OCI-LY1 (cell line): ENCODE results near the gene ADAMTS10.

Experiments used
- H2AFZ ChIP-seq: fragments of 200-600 bp; sonication (generic), shearing (Covaris generic); 2 replicates; pipeline ENCODE4 v1.6.0; 2014; ENCODE audit warnings: antibody characterized with exemption, mild to moderate bottlenecking, low read length
- H3F3A ChIP-seq: fragments of 200-600 bp; sonication (generic), shearing (Covaris generic); 2 replicates; pipeline ENCODE4 v1.6.0; 2014; ENCODE audit warnings: mild to moderate bottlenecking, antibody characterized with exemption, low read length, moderate library complexity; ENCODE audit not compliant: insufficient read depth
- H3K27ac ChIP-seq: fragments of 200-600 bp; sonication (generic); 2 replicates; pipeline ENCODE4 v1.5.1; 2014; ENCODE audit warnings: low read length, mixed run types, mild to moderate bottlenecking, low read depth; ENCODE audit not compliant: poor library complexity, severe bottlenecking
- H3K27me3 ChIP-seq: fragments of 200-600 bp; sonication (generic); 2 replicates; pipeline ENCODE4 v1.6.0; 2014; ENCODE audit warnings: antibody characterized with exemption, mild to moderate bottlenecking, low read length, moderate library complexity; ENCODE audit not compliant: insufficient read depth
- H3K36me3 ChIP-seq: fragments of 200-600 bp; sonication (generic); 2 replicates; pipeline ENCODE4 v1.6.1; 2014; ENCODE audit warnings: mild to moderate bottlenecking, antibody characterized with exemption, low read length, moderate library complexity, mixed read lengths; ENCODE audit not compliant: insufficient read depth
- H3K4me1 ChIP-seq: fragments of 200-600 bp; sonication (generic); 2 replicates; pipeline ENCODE4 v1.5.1; 2014; ENCODE audit warnings: mild to moderate bottlenecking, low read length, moderate library complexity; ENCODE audit not compliant: insufficient read depth, severe bottlenecking
- H3K4me2 ChIP-seq: fragments of 200-600 bp; sonication (generic), shearing (Covaris generic); 2 replicates; pipeline ENCODE4 v1.6.1; 2014; ENCODE audit warnings: low read length
- H3K4me3 ChIP-seq: fragments of 200-600 bp; sonication (generic); 2 replicates; pipeline ENCODE4 v1.5.1; 2014; ENCODE audit warnings: low read length, low read depth, mild to moderate bottlenecking, mixed read lengths; ENCODE audit not compliant: poor library complexity, severe bottlenecking
- H3K79me2 ChIP-seq: fragments of 200-600 bp; shearing (Covaris generic); 2 replicates; pipeline ENCODE4 v1.6.1; 2016; ENCODE audit warnings: mixed run types, low read length, mixed read lengths; ENCODE audit not compliant: insufficient read depth
- H3K9ac ChIP-seq: fragments of 200-600 bp; sonication (generic), shearing (Covaris generic); 2 replicates; pipeline ENCODE4 v1.6.1; 2014; ENCODE audit warnings: mild to moderate bottlenecking, low read length, mixed read lengths
- H3K9me2 ChIP-seq: fragments of 200-600 bp; sonication (generic), shearing (Covaris generic); 2 replicates; pipeline ENCODE4 v1.6.1; 2014; ENCODE audit warnings: low read depth, mild to moderate bottlenecking, low read length, mixed read lengths
- H3K9me3 ChIP-seq: fragments of 200-600 bp; shearing (Covaris generic); 2 replicates; pipeline ENCODE4 v1.6.1; 2014; ENCODE audit warnings: low read length, mixed read lengths
- H4K20me1 ChIP-seq: fragments of 200-600 bp; sonication (generic), shearing (Covaris generic); 2 replicates; pipeline ENCODE4 v1.6.0; 2016; ENCODE audit warnings: mild to moderate bottlenecking, low read length; ENCODE audit not compliant: insufficient read depth
- EZH2 ChIP-seq: fragments of 200-600 bp; sonication (generic), shearing (Covaris generic); IDR thresholded peaks from 2 replicates; pipeline ENCODE4 v1.8.0; 2017; ENCODE audit warnings: borderline replicate concordance, mixed run types, mild to moderate bottlenecking, antibody characterized with exemption, low read length, moderate library complexity, mixed read lengths
- TF ChIP-seq, protein P1 (sequence below): fragments of 200-600 bp; sonication (generic), shearing (Covaris generic); IDR thresholded peaks from 2 replicates; pipeline ENCODE4 v1.5.1; 2017; ENCODE audit warnings: mild to moderate bottlenecking, antibody characterized with exemption, low read length, moderate library complexity, mixed read lengths

ADAMTS10 gene

DNA sequence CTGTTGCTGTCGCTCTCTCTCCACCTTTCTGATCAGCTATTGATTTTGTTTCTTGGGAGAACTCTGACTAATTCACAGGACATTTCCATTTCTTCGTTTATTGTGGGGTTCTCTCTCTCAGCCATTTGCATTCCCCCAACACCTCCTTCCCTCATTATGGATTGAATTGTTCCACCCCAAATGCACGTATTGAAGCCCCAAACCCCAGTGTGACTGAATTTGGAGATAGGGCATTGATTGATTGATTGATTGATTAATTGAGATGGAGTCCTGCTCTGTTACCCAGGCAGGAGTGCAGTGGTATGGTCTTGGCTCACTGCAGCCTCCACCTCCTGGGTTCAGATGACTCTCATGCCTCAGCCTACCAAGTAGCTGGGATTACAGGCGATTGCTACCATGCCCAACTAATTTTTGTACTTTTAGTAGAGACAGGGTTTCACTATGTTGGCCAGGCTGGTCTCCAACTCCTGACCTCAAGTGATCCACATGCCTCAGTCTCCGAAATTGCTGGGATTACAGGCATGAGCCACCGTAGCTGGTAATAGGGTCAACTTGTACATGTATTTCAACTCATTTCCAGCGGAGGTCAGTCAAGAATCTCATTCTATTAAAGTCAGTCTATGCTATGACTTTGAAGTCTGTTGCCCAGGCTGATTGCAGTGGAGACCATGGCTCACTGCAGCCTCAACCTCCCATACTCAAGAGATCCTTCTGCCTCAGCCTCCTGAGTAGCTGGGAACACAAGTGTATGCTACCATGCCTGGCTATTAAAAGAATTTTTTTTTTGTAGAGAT, 33.5 kb upstream of the ADAMTS10 start:
- Histone ChIP-seq H3F3A (no peaks in the 10 kb centered on the region), H3K79me2 (no peaks in the 10 kb centered on the region), H3K4me3 (no peak overlapping the region), H3K4me2 (no peak overlapping the region), H3K9ac (no peak overlapping the region), H4K20me1 (no peaks in the 10 kb centered on the region), H3K9me3 (no peaks in the 10 kb centered on the region), H3K36me3 (no peaks in the 10 kb centered on the region), H3K27me3 (no peaks in the 10 kb centered on the region; the same call in 1 of the 2 replicates), H3K27ac (no peak overlapping the region), H3K9me2 (no peaks in the 10 kb centered on the region), H2AFZ (no peak overlapping the region), H3K4me1 (no peaks in the 10 kb centered on the region)
- TF ChIP-seq EZH2 = no peak
- TF ChIP-seq, protein P1, sequence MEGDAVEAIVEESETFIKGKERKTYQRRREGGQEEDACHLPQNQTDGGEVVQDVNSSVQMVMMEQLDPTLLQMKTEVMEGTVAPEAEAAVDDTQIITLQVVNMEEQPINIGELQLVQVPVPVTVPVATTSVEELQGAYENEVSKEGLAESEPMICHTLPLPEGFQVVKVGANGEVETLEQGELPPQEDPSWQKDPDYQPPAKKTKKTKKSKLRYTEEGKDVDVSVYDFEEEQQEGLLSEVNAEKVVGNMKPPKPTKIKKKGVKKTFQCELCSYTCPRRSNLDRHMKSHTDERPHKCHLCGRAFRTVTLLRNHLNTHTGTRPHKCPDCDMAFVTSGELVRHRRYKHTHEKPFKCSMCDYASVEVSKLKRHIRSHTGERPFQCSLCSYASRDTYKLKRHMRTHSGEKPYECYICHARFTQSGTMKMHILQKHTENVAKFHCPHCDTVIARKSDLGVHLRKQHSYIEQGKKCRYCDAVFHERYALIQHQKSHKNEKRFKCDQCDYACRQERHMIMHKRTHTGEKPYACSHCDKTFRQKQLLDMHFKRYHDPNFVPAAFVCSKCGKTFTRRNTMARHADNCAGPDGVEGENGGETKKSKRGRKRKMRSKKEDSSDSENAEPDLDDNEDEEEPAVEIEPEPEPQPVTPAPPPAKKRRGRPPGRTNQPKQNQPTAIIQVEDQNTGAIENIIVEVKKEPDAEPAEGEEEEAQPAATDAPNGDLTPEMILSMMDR = no peak

DNA sequence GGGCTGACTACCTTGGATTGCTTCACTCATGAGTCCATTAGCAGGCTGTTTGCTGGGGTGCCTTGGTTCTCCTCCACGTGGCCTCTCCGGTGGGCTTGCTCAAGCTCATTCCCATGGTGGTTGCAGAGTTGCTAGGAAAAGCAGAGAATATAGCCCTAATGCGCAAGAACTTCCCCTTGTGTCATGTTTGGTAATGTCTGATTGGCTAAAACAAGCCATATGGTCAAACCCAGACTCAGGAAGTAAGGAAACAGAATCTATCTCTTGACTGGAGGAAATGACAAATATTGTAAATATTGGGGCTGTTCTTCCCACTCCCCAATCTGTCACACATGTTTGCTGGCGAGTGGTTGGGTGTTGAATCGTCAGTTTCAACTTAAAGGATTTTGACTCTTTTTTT, 32.0 kb upstream of the ADAMTS10 start:
- Histone ChIP-seq H3K4me1 (no peaks in the 10 kb centered on the region), H3F3A (no peaks in the 10 kb centered on the region), H3K27ac (no peak overlapping the region), H3K9me3 (no peaks in the 10 kb centered on the region), H2AFZ (no peak overlapping the region), H3K4me3 (no peak overlapping the region), H4K20me1 (no peaks in the 10 kb centered on the region), H3K9ac (no peak overlapping the region), H3K9me2 (no peaks in the 10 kb centered on the region), H3K4me2 (no peak overlapping the region), H3K36me3 (no peaks in the 10 kb centered on the region), H3K79me2 (no peaks in the 10 kb centered on the region), H3K27me3 (no peaks in the 10 kb centered on the region; the same call in 1 of the 2 replicates)
- TF ChIP-seq, protein P1 = no peak
- no peak for TF ChIP-seq EZH2

DNA sequence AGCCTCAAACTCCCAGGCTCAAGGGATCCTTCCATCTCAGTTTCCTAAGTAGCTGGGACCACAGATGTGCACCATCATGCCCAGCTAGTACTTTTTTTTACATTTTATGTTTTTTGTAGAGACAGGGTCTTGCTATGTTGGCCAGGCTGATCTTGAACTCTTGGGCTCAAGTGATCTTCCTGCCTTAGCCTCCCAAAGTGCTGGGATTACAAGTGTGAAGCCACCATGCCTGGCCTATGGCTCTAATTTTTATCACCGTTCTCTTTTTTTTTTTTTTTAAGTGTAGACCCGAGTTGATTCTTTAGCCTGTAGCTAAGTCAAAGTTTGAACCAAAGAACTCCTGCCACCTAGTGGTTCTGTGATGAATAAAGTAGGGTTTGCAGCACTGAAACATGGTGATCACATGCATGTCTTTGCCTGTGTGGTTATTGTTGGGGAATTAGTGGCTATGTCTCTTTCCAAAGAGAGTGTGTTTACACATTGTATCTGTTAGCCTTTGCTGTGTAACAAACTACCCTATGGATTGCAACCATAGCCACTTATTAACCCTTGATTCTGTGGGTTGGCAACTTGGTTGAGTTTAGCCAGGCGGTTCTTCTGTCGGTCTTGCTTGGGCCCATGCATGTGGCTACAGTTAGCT, 31.5 kb upstream of the ADAMTS10 start:
- H3K9me2 ChIP-seq = no peaks in the 10 kb centered on the region
- TF ChIP-seq, protein P1 = peak; percentile 49
- TF ChIP-seq EZH2 = no peak
- no peak overlapping the region for H3K27ac ChIP-seq
- no peaks in the 10 kb centered on the region for H3K79me2 ChIP-seq
- no peak overlapping the region for H2AFZ ChIP-seq
- H3K9me3 ChIP-seq = no peaks in the 10 kb centered on the region
- H3F3A ChIP-seq = no peaks in the 10 kb centered on the region
- H3K4me2 ChIP-seq = no peak overlapping the region
- H3K9ac ChIP-seq = no peak overlapping the region
- no peak overlapping the region for H3K4me3 ChIP-seq
- no peaks in the 10 kb centered on the region for H3K4me1 ChIP-seq
- no peaks in the 10 kb centered on the region; the same call in 1 of the 2 replicates for H3K27me3 ChIP-seq
- H4K20me1 ChIP-seq = no peaks in the 10 kb centered on the region
- H3K36me3 ChIP-seq = no peaks in the 10 kb centered on the region
